Suppressor macrophage (primary cell): ENCODE measurements around the gene EVI5L.

Source experiments
- DNase-seq, 4 experiments: peaks; one replicate each; pipeline ENCODE4 v3.0.0-alpha.2; 2020 to 2022

Gene EVI5L

DNA sequence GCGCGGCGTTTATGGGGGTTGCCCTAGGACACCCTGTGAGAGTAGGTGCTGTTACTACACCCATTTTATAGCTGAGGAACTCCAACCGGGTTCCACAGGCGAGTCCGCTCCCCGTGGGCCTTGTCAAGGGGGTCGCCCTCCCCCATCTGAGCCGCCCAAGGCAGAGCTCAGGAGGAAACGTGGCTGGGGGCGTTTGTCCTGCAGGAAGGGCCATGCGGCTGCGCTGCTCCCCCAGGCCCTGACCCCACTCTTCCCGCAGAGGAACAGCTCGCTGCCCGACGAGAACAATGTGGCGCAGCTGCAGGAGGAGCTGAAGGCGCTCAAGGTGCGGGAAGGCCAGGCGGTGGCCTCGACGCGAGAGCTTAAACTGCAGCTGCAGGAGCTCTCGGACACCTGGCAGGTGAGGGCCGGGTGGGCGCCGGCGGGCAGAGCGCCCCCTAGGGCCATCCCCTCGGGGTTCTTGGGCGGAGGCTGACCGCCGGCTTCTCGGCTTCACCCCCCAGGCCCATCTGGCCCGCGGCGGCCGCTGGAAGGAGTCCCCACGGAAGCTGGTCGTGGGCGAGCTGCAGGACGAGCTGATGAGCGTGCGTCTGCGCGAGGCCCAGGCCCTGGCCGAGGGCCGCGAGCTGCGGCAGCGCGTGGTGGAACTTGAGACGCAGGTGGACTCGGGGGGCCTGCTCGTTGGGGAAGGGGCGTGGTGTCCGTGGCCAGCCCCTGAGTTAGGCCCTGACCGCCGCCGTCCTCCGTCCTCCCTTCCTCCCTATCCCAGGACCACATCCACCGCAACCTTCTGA, 31.8 kb downstream of the EVI5L start:
- DNase-seq: peak in 1 of 4 experiments; percentile 42

DNA sequence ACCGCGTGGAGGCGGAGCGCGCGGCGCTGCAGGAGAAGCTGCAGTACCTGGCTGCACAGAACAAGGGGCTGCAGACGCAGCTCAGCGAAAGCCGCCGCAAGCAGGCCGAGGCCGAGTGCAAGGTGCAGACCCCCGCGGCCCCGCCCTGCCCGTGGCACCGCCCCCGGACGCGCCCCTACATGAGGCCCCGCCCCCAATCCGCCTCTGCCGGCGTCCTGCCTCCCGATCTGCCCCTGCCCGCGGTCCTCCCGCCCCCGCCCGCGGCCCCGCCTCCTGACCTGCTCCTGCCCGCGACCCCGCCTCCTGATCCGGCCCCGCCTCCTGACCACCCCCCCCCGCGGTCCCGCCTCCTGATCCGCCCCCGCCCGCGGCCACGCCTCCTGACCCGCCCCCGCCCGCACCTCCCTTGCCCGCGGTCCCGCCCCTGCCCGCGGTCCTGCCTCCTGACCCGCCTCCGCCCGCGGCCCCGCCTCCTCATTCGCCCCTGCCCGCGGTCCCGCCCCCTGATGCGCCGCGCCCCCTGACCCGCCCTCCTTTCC, 32.5 kb downstream of the EVI5L start:
- peak; percentile 35 to 78 (median 52) for DNase-seq

DNA sequence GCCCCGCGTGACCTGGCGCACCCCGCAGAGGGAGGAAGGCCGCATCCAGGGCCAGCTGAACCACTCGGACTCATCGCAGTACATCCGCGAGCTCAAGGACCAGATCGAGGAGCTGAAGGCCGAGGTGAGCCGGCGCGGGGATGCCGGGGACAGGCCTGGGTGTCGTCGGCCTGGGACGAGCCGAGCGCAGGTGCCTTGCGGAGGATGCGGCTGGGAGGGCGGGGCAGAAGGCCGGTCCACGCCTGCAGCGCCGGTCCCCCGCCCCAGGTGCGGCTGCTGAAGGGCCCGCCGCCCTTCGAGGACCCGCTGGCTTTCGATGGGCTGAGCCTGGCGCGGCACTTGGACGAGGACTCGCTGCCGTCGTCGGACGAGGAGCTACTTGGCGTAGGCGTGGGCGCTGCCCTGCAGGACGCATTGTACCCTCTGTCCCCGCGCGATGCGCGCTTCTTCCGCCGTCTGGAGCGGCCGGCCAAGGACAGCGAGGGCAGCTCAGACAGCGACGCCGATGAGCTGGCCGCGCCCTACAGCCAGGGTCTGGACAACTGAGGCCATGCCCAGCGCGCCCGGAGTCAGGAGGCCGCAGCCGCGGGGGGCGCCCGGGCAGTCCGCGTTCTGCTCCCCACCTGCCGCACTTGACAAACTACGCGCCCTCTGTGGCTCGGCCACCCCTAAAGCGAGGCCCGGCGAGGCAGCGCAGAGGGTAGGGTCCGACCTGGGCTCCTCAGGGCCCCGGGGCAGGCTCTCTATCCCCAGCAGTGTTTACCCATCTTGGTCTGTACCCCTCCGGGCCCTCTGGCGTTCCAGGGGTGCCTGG, 33.3 kb downstream of the EVI5L start:
- no peak for DNase-seq

- DNase-seq: no peak
Measured at GRCh38 chr19:7863971-7864689, 34.1 kb downstream of the EVI5L start.

DNA sequence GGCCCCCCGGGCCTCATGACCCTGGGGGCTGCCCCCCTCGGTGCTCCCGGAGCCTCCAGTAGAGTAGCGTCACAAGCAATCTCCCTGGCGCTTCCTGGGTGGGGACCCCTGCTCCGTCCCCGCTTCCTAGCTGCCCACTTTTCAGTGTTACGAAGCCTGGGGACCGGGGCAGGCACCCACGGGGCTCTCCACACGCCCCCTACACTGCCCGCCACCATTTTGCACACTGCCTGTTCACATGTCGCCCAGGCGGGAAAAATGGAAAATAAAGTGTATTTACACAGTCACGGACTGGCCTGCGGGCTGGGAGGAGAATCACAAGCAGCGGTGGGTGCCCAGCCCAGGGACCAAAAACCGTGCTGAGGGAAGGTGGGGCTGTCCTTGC, 34.7 kb downstream of the EVI5L start:
- DNase-seq: no peak

GRCh38 chr19:7865262-7865911, 35.4 kb downstream of the EVI5L start:
- DNase-seq: no peak

- no peak for DNase-seq
Measured at GRCh38 chr19:7866399-7867091, 36.5 kb downstream of the EVI5L start.

- no peak for DNase-seq
Measured at GRCh38 chr19:7867092-7867844, 37.2 kb downstream of the EVI5L start.

DNA sequence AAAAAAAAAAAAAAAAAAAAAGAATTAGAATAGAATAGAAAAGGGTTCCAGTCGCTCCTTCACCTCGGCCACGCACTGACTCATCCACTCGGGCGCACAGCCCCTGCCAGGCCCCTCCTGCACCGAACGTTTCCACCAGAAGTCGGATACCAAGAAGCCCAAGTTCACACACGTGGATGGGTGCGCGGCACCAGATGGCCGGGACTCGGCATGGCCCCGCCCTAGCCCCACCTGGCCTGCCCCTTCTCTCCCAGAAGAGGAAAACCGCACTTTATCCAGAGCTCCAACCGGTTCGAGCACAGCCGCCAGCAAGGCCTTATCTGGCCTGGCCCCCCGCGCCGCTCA, 38.3 kb downstream of the EVI5L start:
- DNase-seq: peak in 1 of 4 experiments; percentile 18

GRCh38 chr19:7868671-7869452, 38.8 kb downstream of the EVI5L start:
- peak; percentile 69 to 90 (median 80) for DNase-seq

- DNase-seq: peak; percentile 21 to 72 (median 52)
Measured at GRCh38 chr19:7869453-7869909, 39.5 kb downstream of the EVI5L start.

DNA sequence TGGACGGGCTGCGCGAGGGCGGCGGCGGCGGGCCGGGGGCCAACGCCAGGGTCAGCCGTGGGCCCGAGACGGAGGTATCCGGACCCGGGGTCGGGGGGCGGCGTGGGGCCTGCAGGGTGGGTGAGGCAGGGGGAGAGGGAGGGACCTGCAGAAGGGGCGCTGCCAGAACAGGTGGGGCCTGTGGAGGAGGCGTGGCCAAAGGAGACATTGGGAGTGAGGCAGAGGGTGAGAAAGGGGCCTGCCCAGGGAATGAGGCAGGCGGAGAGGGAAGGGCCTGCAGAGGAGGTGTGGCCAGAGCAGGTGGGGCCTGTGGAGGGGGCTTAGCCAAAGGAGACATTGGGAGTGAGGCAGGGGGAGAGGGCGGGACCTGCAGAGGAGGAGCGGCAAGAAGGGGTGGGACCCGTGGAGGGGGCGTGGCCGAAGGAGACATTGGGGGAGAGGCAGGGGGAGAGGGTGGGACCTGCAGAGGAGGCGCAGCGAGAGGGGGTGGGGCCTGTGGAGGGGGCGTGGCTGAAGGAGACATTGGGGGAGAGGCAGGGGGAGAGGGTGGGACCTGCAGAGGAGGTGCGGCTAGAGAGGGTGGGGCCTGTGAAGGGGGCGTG, 40.0 kb downstream of the EVI5L start:
- DNase-seq: peak in 1 of 4 experiments; percentile 27

- DNase-seq: peak; percentile 16 to 55 (median 39)
Measured at GRCh38 chr19:7870571-7871436, 40.8 kb downstream of the EVI5L start.

DNA sequence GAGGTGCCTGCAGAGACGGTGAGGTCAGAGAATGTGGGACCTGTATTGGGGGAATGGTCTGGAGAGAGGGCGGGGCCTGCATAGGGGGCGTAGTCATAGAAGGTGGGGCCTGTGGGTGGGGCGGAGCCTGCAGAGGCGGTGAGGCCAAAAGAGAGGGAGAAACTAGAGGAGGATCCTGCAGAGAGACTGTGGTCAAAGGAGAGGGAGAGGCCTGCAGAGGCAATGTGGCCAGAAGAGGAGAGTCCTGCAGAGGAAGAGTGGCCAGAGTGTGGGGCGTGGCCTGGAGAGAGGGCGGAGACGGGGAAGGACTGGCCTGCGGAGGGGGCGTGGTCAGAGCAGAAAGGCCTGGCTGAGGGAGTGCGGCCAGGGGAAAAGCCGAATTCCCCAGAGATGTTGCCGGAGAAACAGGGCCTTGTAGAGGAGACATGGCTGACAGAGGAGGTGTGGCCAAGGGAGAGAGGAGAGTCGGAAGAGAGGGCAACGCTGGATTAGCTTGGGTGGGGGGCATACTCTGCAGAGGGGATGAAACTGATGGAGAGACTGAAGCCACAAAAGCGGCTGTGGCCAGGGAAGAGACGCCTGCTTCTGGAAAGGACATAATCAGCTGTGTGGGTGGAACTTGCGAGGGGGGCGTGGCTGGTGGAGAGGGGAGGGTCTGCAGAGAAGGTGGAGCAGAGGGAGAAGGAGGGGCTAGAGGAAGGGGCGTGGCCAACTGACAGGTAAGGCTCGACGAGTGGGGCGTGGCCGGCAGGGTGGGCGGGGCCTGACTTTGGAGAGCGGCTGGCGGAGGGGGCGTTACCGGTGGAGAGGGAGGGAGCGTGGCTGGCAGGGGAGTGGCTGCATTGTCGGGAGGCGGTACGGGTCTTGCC, 41.7 kb downstream of the EVI5L start:
- DNase-seq: peak; percentile 78 to 88 (median 83)

DNA sequence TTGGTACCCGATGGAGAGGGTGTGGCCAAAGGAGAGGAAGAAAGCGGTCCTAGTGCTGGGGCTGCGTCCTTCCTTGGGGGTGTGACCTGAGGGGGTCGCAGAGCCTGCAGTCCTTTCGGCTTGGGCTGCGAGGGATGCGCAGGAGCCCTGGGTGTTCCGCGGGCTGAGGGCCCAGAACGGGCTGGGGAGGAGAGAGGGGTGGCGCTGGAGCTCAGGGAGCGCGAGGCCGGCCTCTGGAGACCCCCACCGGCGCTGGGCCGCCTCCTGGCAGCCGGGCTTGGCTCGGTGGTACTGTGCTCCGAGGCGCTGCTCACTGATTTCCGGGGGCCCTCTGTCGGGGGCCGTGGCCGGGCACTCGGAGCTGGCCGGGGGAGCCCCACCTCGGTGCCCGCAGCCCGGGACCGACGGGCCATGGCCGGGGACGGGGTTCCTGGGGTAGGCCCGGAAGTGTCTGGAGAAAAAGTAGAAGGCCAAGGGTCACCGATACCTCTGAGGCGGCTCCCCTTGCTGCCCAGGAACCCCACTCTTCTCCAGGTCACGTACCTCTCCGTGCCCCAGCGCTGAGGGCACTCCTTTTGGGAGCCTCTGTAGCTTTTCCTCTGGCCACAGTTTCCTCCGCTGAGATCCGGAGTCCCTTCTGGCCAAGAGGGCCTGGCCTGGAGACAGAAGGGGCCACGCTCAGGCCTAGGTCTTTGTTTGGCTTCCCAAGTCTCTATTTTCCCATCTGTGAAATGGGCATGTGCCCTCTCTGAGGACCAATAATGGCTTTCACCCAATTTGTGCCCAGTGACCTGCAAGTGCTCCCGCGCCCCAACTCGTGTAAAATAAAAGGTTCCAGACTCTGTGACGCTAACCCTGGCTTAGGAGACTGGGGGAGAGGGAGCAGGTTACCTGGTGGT, 42.5 kb downstream of the EVI5L start:
- no peak for DNase-seq

- DNase-seq: no peak
Measured at GRCh38 chr19:7873304-7874075, 43.5 kb downstream of the EVI5L start.
